Hematopoietic multipotent progenitor cell treated with erythropoietin and hydrocortisone succinate and interleukin-3 and kit ligand, for 15 days (in vitro differentiated cells): ENCODE results near the gene GPR176.
A peak's percentile ranks its signal among the peaks of the same experiment; 100 is the strongest.

Experiments used
- DNase-seq: peaks from one replicate; pipeline ENCODE4 v3.0.0-alpha.2; 2015; ENCODE audit warnings: low spot score

GPR176 gene, protein sequence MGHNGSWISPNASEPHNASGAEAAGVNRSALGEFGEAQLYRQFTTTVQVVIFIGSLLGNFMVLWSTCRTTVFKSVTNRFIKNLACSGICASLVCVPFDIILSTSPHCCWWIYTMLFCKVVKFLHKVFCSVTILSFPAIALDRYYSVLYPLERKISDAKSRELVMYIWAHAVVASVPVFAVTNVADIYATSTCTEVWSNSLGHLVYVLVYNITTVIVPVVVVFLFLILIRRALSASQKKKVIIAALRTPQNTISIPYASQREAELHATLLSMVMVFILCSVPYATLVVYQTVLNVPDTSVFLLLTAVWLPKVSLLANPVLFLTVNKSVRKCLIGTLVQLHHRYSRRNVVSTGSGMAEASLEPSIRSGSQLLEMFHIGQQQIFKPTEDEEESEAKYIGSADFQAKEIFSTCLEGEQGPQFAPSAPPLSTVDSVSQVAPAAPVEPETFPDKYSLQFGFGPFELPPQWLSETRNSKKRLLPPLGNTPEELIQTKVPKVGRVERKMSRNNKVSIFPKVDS

DNA sequence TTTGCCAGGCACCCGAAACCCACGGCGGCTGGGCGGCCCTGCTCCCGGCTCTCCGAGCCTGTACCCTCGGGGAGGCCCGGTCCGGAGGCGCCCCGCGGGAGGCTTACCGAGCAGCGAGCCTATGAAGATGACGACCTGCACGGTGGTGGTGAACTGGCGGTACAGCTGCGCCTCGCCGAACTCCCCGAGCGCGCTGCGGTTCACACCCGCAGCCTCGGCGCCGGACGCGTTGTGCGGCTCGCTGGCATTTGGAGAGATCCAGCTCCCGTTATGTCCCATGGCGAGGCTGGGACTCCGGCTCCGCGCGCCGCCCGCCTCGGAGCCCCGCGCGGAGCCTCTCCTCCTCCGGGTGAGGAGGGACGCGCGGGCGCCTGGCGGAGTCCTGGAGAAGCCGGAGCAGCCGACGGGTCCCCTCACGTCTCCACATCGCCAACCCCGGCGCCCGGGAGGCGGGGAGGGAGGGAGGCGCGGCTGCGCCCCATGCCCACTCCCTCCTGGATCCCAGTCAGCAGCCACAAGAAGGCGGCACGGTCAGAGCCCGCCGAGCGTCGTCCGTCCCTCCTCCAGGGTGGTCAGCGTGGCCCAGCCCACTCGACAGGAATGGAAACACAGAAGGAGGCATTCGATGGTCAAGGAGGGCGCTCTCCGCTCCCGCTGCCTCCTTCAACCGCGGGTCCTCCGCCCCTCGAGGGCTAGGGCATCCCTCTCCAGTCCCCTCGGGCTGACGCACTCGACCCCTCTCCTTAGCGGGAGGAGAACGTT is at the start of gene GPR176:
Gene GPR176, minus strand, starts transcription at position 519 of the 762 bp plus-strand sequence. Its CDS starts 240 bp downstream, at position 279.
- no peak for DNase-seq

DNA sequence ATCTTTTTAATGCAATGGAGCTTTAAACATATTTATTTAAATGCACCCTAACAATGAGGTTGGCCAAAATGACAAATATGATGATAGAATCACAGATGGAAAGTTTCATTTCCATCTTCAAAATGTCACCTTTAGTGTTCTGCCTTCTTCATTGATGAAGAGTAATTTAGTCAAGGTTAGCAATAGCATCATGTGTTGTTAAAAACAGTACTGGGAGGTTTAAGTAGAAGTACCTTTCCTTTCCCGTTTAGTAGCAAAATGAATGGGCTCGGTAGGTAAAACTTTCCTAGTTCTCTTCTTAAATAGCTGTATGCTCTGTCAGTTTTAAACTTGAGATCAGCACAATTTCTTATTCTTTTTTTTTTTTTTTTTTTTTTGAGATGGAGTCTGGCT is 48.9 kb upstream of the GPR176 start:
- DNase-seq: no peak

DNA sequence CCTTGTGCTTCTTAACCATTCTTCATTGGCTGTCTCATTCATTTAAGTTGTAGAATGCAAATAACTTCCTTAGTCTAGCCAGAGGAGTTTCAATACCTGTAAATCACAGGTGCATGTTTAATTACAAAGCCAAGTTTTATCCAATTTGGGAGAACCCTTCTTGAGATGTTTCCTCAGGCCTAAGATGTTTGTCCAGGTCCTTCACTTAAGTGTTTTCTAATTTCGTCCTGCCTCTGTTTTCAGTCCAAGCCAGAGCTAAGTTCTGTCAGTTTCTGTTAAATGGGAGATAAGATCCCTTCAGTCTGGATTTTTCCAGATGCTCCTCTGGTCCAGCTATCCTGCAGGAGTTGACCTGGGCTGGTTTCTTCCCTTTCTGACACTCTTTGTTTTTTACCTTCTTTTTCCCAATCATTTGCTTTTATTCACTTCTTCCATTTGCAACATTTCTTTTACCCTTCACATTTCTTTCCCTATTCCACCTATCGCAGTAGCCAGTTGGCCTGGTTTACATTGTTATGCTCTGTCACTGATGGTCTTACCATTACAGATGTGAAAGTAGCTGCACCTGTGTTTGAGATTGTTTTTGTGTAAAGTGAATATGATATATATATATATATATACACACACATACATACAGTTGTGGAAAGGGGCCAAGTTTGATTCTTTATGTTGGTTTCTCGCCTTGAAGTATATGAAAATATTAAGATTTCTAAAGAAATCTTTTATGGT is 48.4 kb upstream of the GPR176 start:
- DNase-seq: no peak

DNA sequence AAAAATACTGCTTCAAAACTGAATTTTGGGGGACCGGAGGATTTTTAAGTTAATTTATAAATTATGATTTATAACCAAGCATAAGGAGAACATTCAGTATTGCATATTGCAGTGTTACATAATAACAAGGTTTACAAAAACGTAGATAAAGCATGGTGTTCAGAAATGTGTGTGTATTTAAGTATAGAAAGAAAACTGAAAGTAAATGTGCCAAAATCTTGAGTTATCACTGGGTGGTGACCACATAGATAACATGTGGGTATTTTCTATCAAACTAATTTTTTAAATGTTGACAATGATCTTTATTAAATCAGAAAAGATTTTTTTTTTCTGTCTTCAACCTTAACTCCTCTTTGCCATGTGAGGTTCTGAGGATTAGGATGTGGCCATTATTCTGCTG is 46.5 kb upstream of the GPR176 start:
- DNase-seq: no peak

DNA sequence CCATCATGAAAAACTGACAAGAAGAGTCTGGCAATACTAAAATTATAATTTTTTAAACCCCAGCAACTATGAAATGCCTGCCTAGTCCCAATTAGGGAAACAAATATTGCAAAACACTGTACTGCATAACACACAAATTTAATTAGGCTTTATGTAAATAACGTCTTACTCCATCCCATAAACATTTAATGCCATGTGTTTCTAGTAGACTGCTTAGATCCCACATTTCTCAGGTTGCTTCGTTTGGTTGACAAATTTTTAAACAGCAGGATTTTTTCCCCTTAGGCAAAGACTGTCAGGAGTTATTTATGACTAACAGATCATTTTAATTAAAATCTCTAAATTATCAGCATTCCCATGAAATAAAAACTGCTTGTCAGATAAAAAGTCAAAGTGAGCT is 43.7 kb upstream of the GPR176 start:
- DNase-seq: no peak

DNA sequence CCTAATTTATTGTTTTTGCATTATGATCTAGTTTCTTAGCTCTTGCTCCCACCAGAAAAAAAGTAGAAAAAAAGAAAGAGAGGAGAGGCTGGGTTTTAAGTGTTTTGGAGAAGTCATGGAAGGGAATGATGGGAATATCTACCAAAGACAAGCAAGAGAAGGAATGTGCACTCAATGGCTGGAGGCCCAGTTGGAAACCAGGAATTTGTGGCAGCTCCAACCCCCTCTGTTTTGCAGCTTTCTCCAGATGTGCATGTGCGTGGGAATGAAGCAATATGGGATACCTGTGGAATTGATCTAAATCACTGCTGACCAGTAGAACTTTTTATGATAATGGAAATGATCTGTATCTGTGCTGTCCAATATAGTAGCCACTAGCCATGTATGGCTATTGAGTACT is 41.0 kb upstream of the GPR176 start:
- DNase-seq: no peak

DNA sequence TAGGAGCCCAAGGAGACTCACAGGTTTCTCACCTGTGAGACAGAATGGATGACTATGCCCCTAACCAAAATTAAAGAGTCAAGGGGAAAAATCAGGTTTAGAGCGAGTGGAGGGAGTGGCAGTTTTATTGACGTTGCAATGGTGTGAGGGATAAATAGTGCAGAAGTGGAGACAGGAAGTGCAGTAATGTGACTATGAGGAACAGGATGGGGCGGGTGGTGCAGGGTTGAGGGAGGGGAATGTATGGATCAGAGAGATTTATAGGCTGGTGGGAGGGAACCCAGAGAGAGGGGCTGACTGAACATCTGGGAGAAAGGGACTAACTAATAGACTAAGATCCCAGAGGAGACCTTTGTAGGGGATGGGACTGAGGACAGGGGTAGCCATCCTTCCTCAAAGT is 40.3 kb upstream of the GPR176 start:
- no peak for DNase-seq

DNA sequence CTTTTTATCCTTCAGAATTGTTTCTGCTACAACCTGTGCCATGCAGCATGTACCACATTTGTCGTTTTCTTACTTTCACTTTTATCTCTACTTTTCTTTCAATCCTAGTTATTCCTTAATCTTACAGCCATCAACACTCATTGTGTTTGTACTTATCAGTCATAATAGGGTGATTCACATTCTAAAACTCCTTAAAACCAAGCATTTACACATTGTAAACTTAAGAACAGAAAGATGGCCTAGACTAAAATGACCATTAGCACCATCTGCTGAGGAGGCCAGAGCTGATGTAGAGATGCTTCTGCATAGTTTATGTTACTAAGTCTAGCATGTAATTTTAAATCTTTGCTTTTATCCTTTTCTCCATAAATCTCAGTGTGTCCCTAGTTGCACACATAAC is 39.3 kb upstream of the GPR176 start:
- DNase-seq: no peak

DNA sequence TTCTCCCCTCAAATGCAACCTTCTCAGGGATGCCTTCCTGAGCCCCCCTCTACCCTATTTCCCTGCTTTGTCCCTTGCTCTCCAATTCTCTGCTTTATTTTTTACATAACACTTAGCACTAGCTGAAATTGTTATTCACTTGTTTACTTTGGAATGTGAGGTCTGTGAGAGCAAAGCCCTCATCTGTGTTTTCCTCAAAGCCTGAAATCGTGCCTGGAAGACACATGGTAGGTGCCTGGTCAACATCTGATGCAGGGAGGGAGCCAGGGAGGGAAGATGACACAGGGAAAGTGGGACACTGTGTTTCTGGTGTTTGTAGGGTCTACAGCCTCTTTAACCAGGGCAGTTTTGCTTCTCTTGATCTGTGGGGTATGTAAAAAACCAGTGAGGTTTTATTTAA is 37.4 kb upstream of the GPR176 start:
- no peak for DNase-seq

DNA sequence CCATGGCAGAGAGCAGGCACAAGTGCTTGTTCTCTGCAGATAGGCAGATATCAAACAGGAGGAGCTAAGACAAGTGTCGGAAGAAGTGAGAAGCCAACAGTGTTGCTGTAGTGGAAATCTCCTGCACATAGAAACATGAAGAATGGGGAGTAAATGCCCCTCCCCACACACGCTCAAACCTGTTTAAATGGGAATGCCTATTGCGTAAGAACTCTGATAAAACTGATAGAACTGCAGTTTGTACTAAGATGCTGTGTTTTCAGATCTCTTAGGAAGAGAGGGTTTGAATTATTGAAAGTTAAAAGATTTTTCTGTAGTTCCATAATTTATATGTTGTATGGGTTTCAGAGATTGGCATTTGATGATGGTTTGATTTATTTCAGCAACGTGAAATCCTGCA is 33.5 kb upstream of the GPR176 start:
- DNase-seq: no peak

DNA sequence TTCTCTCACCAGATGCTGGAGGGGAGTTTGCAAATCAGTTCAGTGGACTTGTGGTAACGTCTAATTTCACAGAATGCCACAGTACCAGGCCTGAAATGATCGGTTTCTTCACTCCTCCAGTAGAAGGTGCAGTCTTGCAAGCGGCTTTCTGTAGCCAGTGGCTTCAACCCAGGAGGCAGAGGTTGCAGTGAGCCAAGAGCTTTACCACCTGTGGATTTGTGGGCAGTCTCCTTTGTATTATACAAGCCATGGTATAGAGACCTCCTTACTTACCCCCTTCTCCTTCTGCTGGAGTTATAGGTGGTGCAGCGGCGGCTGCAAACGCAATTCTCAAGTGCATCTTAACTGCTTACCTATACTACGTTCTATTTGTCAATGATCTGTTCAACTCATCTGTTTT is 31.5 kb upstream of the GPR176 start:
- DNase-seq: no peak

DNA sequence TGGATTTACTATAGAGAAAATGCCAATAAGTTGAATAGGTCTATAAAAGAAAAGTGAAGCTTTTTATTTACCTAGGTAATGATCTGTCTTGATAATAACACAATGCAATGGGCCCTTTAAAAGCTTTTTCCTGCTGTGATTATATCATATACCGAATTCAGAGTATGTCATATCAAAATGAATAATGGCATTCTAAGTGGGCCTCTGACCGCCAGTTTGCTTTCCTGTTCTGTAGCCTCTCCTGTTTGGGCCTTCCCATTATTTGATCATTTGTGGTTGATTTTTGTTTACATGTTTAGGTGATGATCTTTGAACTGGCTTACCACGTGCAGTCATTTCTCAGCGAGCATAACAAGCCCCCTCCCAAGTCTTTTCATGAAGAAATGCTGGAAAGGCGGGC is 28.8 kb upstream of the GPR176 start:
- DNase-seq: no peak

DNA sequence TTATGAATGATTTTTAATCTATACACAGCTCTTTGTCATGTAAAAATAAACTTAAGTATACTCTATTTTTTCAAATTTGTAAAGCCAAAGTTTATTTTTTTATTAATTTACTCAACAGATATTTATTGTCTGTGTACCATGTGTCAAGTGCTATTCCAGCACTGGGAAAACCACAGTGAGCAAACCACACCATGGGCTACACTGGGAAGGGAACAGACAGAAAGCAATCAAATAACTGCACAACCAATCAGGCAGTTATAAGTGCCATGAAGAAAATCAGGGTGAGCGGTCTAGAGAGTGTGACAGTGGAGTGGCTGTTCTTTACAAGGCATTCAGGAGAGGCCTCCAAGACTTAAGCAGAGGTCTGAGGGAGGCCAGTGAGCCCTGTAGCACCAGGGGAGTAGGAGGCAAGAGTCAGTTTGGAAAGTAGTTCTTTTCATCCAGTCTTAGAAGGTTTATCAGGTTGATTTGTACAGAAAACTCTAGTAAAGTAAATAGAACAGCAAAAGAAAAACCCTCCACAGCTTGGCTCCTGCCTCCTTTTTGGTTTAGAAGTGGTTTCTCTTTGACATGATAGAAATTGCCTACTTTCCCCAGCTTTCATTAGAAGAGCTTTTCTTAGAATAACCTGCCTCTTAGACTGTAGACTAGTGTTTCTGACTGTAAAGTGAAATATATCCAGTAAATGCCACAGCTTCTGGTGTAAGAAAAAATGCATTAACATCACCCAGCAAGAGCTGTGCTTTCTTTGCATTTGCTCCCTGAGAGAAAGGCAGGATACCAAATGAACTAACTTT is 27.5 kb upstream of the GPR176 start:
- no peak for DNase-seq

DNA sequence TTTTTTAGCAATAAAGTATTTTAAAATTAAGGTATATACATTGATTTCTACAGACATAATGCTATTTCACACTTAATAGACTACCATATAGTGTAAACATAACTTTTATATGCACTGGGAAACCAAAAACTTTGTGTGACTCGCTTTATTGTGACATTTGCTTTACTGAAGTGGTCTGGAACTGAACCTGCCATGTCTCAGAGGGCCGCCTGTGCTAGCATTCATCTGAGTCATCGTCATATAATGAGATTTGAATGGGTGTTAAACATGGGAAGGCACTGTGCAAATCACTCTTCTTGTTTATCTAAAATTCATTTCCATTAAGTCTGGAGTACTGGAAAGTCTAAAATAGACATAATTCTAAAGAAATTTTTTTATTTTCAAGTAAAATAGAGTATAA is 26.8 kb upstream of the GPR176 start:
- DNase-seq: no peak

DNA sequence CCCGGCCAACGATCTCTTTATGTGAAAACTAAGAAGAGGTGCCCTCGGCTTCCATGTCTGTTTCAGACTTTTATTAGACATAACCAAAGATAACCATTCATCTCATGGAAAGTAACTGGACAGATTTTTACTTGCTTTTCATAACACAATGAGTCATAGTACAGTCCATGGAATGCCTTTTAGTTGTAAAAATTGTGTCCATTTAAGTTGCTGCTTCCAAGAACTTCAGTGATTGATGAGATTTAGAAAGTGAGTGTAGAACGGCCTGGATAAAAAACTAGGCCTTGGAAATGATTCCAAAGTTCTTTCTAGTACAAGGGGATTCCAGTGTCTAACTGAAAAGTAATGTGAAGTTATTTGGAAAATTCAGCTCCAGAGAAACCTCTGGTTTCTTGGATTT is 24.7 kb upstream of the GPR176 start:
- no peak for DNase-seq

DNA sequence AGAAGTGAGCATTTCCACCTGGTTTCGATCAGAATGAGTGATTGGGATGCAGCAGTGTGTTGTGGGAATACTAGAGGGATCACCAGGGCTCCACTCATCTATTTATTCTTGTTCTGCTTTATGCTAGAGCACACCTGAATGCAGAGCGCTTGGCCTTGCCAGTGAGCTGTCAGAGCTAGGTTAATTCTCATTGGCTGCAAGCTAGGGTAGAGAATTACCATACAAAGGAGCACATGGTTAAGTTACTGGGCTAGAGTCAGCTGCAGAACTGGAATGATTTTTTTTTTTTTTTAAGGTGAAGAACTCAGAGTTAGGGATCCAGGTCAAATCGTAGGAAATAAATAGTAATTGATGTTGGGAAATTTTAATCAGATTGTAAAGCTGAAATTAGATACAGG is 22.7 kb upstream of the GPR176 start:
- no peak for DNase-seq

DNA sequence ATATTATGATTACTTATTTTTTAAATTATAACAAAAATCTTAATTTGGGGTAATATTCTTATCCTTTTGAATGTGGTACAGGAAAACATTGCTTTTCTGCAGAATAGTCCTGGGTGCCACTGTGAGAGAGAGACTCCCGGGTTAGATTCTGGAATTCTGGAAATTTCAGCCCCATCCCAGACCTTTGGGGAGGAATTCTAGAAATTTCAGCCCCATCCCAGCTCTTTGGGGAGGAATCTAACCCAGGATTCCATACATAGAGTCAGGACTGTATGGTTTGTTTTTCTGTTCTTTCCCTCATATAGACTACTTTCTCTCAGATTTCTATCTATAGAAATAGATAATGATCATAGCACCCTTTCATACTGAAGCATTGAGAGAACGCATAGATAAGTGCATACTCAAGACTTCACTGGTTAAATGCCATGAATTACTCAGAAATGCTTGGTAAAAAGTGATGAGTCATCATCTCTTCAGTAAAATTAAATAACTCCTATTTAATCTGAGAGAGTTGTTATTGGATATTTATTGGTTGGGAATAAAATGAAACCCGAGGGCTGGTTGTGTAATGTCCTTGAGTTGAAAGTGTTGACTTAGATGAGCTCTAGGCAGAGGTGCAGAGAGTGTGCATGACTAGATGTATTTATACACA is 22.2 kb upstream of the GPR176 start:
- DNase-seq: peak; percentile 23

DNA sequence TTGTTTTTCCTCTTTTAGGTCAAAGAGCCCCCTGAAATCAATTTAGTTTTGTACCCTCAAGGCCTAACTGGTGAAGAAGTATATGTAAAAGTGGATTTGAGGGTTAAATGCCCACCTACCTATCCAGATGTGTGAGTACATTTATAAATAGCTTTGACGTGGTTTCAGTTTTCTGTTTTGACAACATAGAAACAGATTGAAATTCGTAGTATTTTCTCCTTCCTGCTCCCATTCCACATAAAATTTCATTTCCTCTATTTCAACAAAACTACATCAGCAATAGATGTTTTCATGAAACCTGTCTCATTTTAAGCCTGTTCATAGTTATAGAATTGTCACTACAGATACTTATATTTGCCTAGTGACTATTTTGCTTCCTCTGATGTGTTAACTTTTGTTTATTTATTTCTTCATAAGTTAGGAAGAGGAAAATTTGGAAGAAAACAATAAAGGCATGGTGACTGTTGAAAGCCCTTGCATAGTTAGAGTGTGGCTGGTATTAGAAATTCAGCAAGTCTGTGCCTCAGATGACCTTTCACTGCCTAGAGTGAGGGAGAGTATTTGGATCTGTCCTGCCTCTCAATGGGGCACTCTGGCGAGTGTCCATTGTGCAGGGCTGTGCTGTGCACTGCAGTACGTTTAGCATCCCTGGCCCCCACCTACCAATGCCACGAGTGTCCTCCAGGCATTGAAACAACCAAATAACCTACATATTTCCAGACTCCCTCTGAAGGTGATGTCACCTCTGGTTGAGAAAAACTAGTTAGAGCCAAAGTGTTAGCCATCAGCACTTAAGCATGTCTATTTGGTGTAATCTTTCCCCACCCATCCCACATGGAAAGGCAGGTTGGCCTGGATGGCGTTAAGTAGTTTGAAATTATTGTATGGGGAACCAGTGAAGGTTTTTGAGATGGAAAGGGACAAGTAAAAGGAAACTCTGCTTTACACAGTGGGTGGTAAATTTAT is 19.7 kb upstream of the GPR176 start:
- no peak for DNase-seq

DNA sequence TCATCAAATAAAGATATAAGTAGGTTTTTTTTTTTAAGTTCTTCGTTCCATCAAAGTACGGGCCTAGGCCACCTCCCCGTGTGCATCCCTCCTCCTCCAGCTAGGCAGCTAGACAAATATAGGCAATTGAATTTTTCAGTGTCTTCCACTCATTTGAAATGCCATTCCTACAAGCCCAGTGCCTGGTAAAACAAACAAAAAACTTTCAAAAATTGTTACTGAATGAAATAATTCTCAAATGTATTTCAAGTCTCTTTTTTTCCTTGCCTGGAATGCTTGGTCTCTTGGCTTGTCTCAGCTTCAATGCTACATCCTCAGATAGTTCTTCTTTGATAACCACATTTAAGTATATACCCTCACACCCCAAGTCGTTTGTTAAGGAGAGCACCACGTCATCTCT is 17.6 kb upstream of the GPR176 start:
- DNase-seq: no peak

DNA sequence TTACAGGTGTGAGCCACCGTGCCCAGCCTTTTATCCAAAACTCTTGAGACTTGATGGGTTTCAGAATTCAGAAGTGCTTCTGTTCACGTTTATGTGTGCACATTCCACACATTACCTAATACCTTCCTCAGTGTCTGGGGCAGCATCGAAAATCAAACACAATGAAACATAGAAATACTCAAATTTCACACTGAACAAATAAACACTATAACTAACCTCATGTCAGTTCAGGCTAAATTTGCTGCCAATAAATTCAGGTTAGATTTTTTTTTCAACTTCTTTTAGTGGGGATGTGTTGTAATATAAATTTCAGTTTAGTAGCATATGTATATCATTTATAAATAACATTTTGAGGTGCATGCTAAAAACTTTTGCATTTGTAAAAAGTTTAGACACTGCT is 16.6 kb upstream of the GPR176 start:
- no peak for DNase-seq
